CD4-positive, alpha-beta T cell (primary cell): Measurements from ENCODE around the gene CR1L. TPM values are rescaled to one million over a fixed set of nuclear protein-coding genes. Genes with fewer than 3 reads are reported as not detected.

Experiments
- ATAC-seq: fragments of 200-7000 bp; cut with Tn5 transposase; one replicate; pipeline ENCODE4 v1.10.0; 2022; ENCODE audit warnings: mild to moderate bottlenecking; ENCODE audit not compliant: poor library complexity
- CTCF ChIA-PET: fragments of 350-600 bp; sonication (Branson Sonifier 250); formaldehyde crosslinking; loops from one replicate; lab custom pipeline; 2021; ENCODE audit warnings: antibody characterized with exemption, inconsistent platforms; lab: Charles Lee
- POLR2A ChIA-PET: fragments of 350-600 bp; sonication (Branson Sonifier 250); formaldehyde crosslinking; loops from one replicate; lab custom pipeline; 2021; ENCODE audit warnings: antibody characterized with exemption, inconsistent platforms; lab: Charles Lee
- DNase-seq, 14 experiments: peaks; one replicate each; pipeline ENCODE4 v3.0.0-alpha.2; 2013 to 2020; ENCODE audit warnings: mixed read lengths in 2 of 14
- H3K27ac ChIP-seq, 2 donors: one replicate each; pipeline versions ENCODE4 v1.5.1 to v1.7.0; 2013; ENCODE audit warnings: low read length in 2 of 2, low read depth in 1 of 2, mild to moderate bottlenecking in 1 of 2
- H3K27me3 ChIP-seq, 2 experiments: 1 replicate in 1 of 2; 2 replicates in 1 of 2; pipeline versions ENCODE4 v1.6.1 to v1.7.0; 2013; ENCODE audit warnings: low read length in 2 of 2, control low read depth in 1 of 2, mild to moderate bottlenecking in 1 of 2, moderate library complexity in 1 of 2; ENCODE audit not compliant: insufficient read depth in 2 of 2, control insufficient read depth in 1 of 2
- H3K36me3 ChIP-seq: one replicate; pipeline ENCODE4 v1.6.1; 2013; ENCODE audit warnings: low read length, control low read depth; ENCODE audit not compliant: insufficient read depth
- H3K4me1 ChIP-seq: one replicate; pipeline ENCODE4 v1.6.1; 2013; ENCODE audit warnings: low read length, control low read depth; ENCODE audit not compliant: insufficient read depth
- H3K4me3 ChIP-seq: one replicate; pipeline ENCODE4 v1.5.1; 2013; ENCODE audit warnings: mild to moderate bottlenecking, low read length, moderate library complexity
- H3K9me3 ChIP-seq, 2 experiments: 1 replicate in 1 of 2; 2 replicates in 1 of 2; pipeline versions ENCODE4 v1.6.1 to v1.7.0; 2013; ENCODE audit warnings: low read length in 2 of 2, mild to moderate bottlenecking in 2 of 2, control low read depth in 1 of 2, moderate library complexity in 1 of 2; ENCODE audit not compliant: control insufficient read depth in 1 of 2, insufficient read depth in 1 of 2
- H3K27ac Mint-ChIP-seq: one replicate; pipeline ENCODE4 v1.8.0; 2020; ENCODE audit warnings: mixed read lengths
- H3K27me3 Mint-ChIP-seq: one replicate; pipeline ENCODE4 v1.8.0; 2021; ENCODE audit warnings: mixed read lengths
- H3K36me3 Mint-ChIP-seq: one replicate; pipeline ENCODE4 v1.8.0; 2021; ENCODE audit warnings: low read depth, mixed read lengths
- H3K4me1 Mint-ChIP-seq: one replicate; pipeline ENCODE4 v1.8.0; 2021; ENCODE audit warnings: low read depth, mixed read lengths
- H3K4me3 Mint-ChIP-seq: one replicate; pipeline ENCODE4 v1.8.0; 2020; ENCODE audit warnings: mild to moderate bottlenecking, mixed read lengths
- H3K9me3 Mint-ChIP-seq: one replicate; pipeline ENCODE4 v1.8.0; 2020; ENCODE audit warnings: mixed read lengths
- CTCF ChIP-seq: fragments of 200-600 bp; IDR thresholded peaks from one replicate; pipeline ENCODE4 v1.8.0; 2022; ENCODE audit warnings: antibody characterized with exemption, mild to moderate bottlenecking
- intact Hi-C, 2 experiments: fragments of 100-400 bp; cut with DNase I in 1 of 2; cut with micrococcal nuclease in 1 of 2; formaldehyde crosslinking; loops; one replicate each; pipeline versions ENCODE4 v1.15.1 to v1.9.0; 2023 to 2025; cut with DNase I, micrococcal nuclease
- total RNA-seq, 174 experiments: library from RNA in 2 of 174; stranded (reverse) in 2 of 174; gene quantifications; one replicate each; pipeline ENCODE4 v1.2.3 and lab custom pipeline; 2021 to 2026

CR1L gene
- total RNA-seq, 2 experiments from 2014 or later = not detected

GRCh38 chr1:207751790-207752455, 107.0 kb downstream of the CR1L start, which contains the start of gene CD46:
TSS of gene CD46 (plus strand) at chr1:207752054. CDS start at chr1:207752213, 159 bp downstream.
- Histone ChIP-seq H3K36me3 (peaks cover under 1% of the 10 kb centered on the region), H3K4me1 (peaks cover 35% of the 10 kb centered on the region), H3K9me3 (no peaks in the 10 kb centered on the region), H3K27ac (peak within 1 kb of the TSS; percentile 66 to 85), H3K27me3 (no peaks in the 10 kb centered on the region), H3K4me3 (peak within 1 kb of the TSS; percentile 97)
- peaks cover 84% of the 10 kb centered on the region for H3K4me1 Mint-ChIP-seq
- intact Hi-C loops = loop anchor here (5.0 to 10.0 kb wide), 4 partner anchors 45 to 697 kb away; partner anchors contain the start of genes CD55 (in 1 of the 2), PFKFB2 (in 1 of the 2) and YOD1 (in 1 of the 2)
- POLR2A ChIA-PET = interaction anchor here (1.0 to 2.5 kb wide), 4 partner anchors 72 to 211 kb away, joined by 3 to 11 read pairs (median 6); no protein-coding TSS in a partner anchor
- DNase-seq (peak; percentile 85 to 97 (median 92)), ATAC-seq (peak; percentile 95)
- H3K27me3 Mint-ChIP-seq = no peaks in the 10 kb centered on the region
- no peak for TF ChIP-seq CTCF
- CTCF ChIA-PET = interaction anchor here (1.3 to 1.5 kb wide), 2 partner anchors 117 to 133 kb away, joined by 3 read pairs; no protein-coding TSS in a partner anchor
- peaks cover 34% of the 10 kb centered on the region for H3K36me3 Mint-ChIP-seq
- H3K27ac Mint-ChIP-seq = peak within 1 kb of the TSS; percentile 89
- H3K9me3 Mint-ChIP-seq = no peaks in the 10 kb centered on the region
- H3K4me3 Mint-ChIP-seq = peak within 1 kb of the TSS; percentile 95

GRCh38 chr1:207752456-207752998, 107.6 kb downstream of the CR1L start:
- peak overlapping the region; percentile 66 to 78 for H3K27ac ChIP-seq
- intact Hi-C loops = loop anchor here (5.0 to 10.0 kb wide), 4 partner anchors 45 to 698 kb away; partner anchors contain the start of genes CD55 (in 1 of the 2), PFKFB2 (in 1 of the 2) and YOD1 (in 1 of the 2)
- Mint-ChIP-seq H3K27me3 (no peaks in the 10 kb centered on the region), H3K4me3 (peak overlapping the region; percentile 95), H3K36me3 (peaks cover 40% of the 10 kb centered on the region), H3K4me1 (peaks cover 83% of the 10 kb centered on the region), H3K27ac (peak overlapping the region; percentile 89), H3K9me3 (no peaks in the 10 kb centered on the region)
- ChIA-PET POLR2A (interaction anchor here (1.0 to 2.5 kb wide), 4 partner anchors 71 to 211 kb away, joined by 3 to 11 read pairs (median 6); no protein-coding TSS in a partner anchor), CTCF (interaction anchor here (0.7 to 1.5 kb wide), 3 partner anchors 46 to 133 kb away, joined by 3 read pairs; no protein-coding TSS in a partner anchor)
- peaks cover 7% of the 10 kb centered on the region for H3K36me3 ChIP-seq
- peak in 2 of 14 experiments; percentile 12 to 21 for DNase-seq
- H3K27me3 ChIP-seq = no peaks in the 10 kb centered on the region
- peak overlapping the region; percentile 97 for H3K4me3 ChIP-seq
- no peaks in the 10 kb centered on the region for H3K9me3 ChIP-seq
- TF ChIP-seq CTCF = no peak
- H3K4me1 ChIP-seq = peaks cover 35% of the 10 kb centered on the region
- peak; percentile 7 for ATAC-seq

DNA sequence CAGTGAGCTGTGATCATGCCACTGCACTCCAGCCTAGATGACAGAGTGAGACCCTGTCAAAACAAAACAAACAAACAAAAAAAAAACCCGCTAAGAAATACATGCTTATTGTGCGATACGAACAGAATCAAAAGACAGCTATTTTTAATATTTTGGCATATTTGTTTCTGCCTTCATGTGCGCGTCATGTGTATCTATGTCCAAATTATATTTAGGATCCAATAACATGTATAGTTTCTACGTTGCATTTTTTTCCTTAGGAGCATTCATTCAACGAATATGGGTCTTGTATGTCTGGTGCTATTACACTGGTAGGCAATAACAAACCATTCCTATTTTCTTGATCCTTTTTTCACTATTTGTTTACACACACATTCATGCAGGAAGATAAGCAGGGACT, 108.7 kb downstream of the CR1L start:
- peaks cover 17% of the 10 kb centered on the region for H3K36me3 ChIP-seq
- no peaks in the 10 kb centered on the region for H3K9me3 Mint-ChIP-seq
- H3K36me3 Mint-ChIP-seq = peaks cover 51% of the 10 kb centered on the region
- H3K4me3 Mint-ChIP-seq = peak overlapping the region; percentile 95
- H3K27me3 Mint-ChIP-seq = no peaks in the 10 kb centered on the region
- ChIA-PET CTCF (interaction anchor here (1.2 kb wide), 1 partner anchor 44 kb away, joined by 4 read pairs; no protein-coding TSS in a partner anchor), POLR2A (interaction anchor here (2.5 kb wide), 1 partner anchor 70 kb away, joined by 11 read pairs; no protein-coding TSS in a partner anchor)
- no peak for DNase-seq
- peak overlapping the region; percentile 97 for H3K4me3 ChIP-seq
- ATAC-seq = no peak
- H3K27me3 ChIP-seq = no peaks in the 10 kb centered on the region
- intact Hi-C loops = loop anchor here (5.0 to 10.0 kb wide), 4 partner anchors 44 to 699 kb away; partner anchors contain the start of genes CD55 (in 1 of the 2), PFKFB2 (in 1 of the 2) and YOD1 (in 1 of the 2)
- H3K9me3 ChIP-seq = no peaks in the 10 kb centered on the region
- H3K27ac ChIP-seq = no peak overlapping the region
- H3K4me1 ChIP-seq = peaks cover 35% of the 10 kb centered on the region
- H3K4me1 Mint-ChIP-seq = peaks cover 81% of the 10 kb centered on the region
- peak overlapping the region; percentile 35 for H3K27ac Mint-ChIP-seq
- no peak for TF ChIP-seq CTCF
